HL-60/S4 treated with retinoic acid at 250 ng/mL for 4 days and 3 days (cell line): ENCODE data around the gene MAX.
"Not testable (repeated sequence)": the region's sequence is repeated elsewhere in the genome, so short reads cannot be mapped to it uniquely, and the experiment has no call there.

ENCODE experiments used
- in situ Hi-C: fragments of 300-500 bp; cut with MboI; formaldehyde crosslinking; loops from 2 replicates; pipeline ENCODE4 v1.7.0; 2022; ENCODE audit warnings: low sequenced_read_pairs

MAX gene

GRCh38 chr14:65040666-65041433 lies 61.5 kb downstream of the MAX start:
- in situ Hi-C loops: no loop called here

- in situ Hi-C loops: no loop called here
Observed at GRCh38 chr14:65038966-65039365, 63.4 kb downstream of the MAX start.

- in situ Hi-C loops: no loop called here
Observed at GRCh38 chr14:65035049-65035448, 67.3 kb downstream of the MAX start.

- in situ Hi-C loops: no loop called here
Observed at GRCh38 chr14:65034021-65034420, 68.3 kb downstream of the MAX start.

GRCh38 chr14:65033181-65033580 lies 69.1 kb downstream of the MAX start:
- in situ Hi-C loops: no loop called here

GRCh38 chr14:65032319-65032718 lies 70.0 kb downstream of the MAX start:
- in situ Hi-C loops: no loop called here

- in situ Hi-C loops: not testable (repeated sequence)
Observed at GRCh38 chr14:65031321-65031720, 71.0 kb downstream of the MAX start.

GRCh38 chr14:65028937-65029336 lies 73.4 kb downstream of the MAX start:
- in situ Hi-C loops: no loop called here

- in situ Hi-C loops: no loop called here
Observed at GRCh38 chr14:65027127-65027799, 75.1 kb downstream of the MAX start.

- in situ Hi-C loops: no loop called here
Observed at GRCh38 chr14:65026526-65026925, 75.8 kb downstream of the MAX start.

GRCh38 chr14:65025818-65026217 lies 76.5 kb downstream of the MAX start:
- in situ Hi-C loops: no loop called here
